Loucy (cell line): ENCODE data around the gene SNRPB.

Experiments used
- CTCF ChIP-seq: fragments of 200-600 bp; sonication (generic); conservative IDR thresholded peaks from 2 replicates; pipeline ENCODE4 v1.5.1; 2014; ENCODE audit warnings: mild to moderate bottlenecking, antibody characterized with exemption, low read length
- EZH2phosphoT487 ChIP-seq: fragments of 200-600 bp; IDR thresholded peaks from 2 replicates; pipeline ENCODE4 v1.6.1; 2018; ENCODE audit warnings: antibody characterized with exemption, mild to moderate bottlenecking, moderate library complexity, borderline replicate concordance

- TF ChIP-seq CTCF: no peak
- TF ChIP-seq EZH2phosphoT487: no peak
These were observed 19.2 kb downstream of the SNRPB start for GRCh38 chr20:2451422-2451821.
